ENCODE data around the gene PHOSPHO2.
"Not testable (repeated sequence)": the region's sequence is repeated elsewhere in the genome, so short reads cannot be mapped to it uniquely, and the experiment has no call there.

PHOSPHO2 gene

DNA sequence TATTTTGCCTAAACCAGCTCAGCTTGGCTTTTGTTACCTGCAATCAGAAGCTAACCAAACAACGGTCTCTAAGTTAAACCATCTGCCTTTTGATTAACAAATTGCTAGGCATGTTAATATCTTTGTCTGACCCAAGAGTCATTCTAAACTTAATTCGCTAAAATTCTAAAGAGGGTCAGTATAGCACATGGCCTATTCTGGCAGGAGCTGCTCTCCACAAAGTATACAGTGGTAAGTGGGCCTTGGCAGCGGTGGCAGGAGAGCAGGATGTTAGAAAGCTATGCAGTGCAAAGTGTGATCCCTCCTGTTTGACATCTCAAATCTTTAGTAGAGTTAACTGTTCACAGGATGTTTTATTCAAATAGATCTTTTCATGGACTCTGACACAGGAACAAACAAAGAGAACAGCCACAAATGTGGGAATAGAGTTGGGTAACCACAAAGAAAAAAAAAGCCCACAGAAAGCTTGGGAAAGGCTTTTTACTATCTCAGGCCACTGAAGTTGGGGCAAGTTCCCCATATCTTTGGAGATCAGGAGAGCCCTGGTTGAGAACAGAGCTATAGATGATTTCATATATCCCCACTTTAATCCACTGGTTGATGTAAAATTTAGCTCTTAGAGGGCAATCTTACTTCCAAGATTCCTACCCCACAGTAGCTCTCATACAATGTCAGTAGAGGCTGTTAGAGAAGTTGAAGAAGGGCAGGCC is 10.7 kb upstream of the PHOSPHO2 start:
- no peak for DNase-seq

DNA sequence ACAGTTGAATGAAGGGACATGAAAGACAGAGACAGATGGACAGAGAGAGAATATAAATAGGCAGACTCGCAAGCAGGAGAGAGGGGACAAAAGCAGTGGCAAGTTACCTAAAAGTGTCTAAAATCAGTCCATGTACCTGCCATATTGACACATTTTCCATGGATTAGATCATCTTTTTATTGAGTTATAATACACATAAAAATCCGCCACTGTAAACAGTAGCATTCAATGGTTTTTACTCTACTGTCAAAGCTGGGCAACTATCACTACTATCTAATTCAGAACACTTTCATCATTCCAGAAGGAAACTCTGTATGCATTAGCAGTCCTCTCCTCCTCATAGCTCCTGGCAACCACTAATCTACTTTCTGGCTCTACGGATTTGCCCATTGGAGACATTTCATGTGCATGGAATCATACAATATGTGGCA is 10.1 kb upstream of the PHOSPHO2 start:
- no peak for DNase-seq

DNA sequence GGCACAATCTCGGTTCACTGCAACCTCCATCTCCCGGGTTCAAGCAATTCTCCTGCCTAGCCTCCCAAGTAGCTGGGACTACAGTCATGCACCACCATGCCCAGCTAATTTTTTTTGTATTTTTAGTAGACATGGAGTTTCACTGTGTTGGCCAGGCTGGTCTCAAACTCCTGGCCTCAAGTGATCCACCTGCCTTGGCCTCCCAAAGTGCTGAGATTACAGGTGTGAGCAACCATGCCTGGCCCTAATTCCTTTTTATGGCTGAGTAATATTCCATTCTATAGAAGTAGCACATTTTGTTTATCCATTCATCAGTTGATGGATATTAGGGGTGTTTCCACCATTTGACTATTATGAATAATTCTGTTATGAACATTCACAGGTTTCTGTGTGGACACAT is 9.6 kb upstream of the PHOSPHO2 start:
- DNase-seq, result not testable (repeated sequence)

DNA sequence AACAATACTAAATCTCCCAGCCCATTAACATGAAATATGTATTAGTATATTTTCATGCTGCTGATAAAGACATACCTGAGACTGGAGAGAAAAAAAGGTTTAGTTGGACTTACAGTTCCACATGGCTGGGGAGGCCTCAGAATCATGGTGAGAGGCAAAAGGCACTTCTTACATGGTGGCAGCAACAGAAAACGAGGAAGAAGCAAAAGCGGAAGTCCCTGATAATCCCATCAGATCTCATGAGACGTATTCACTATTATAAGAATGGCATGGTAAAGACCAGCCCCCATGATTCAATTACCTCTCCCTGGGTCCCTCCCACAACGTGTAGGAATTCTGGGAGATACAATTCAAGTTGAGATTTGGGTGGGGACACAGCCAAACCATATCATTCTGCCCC is 7.4 kb upstream of the PHOSPHO2 start:
- not testable (repeated sequence) for DNase-seq

DNA sequence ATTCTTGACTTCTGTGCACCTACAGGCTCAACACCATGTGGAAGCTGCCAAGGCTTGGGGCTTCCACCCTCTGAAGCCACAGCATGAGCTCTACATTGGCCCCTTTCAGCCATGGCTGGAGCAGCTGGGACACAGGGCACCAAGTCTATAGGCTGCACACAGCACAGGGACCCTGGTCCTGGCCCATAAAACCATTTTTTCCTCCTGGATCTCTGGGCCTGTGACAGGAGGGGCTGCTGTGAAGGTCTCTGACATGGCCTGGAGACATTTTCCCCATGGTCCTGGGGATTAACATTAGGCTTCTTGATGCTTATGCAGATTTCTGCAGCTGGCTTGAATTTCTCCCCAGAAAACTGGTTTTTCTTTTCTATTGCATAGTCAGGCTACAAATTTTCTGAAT is 6.3 kb upstream of the PHOSPHO2 start:
- not testable (repeated sequence) for DNase-seq

GRCh38 chr2:169690958-169691357 is 3.3 kb upstream of the PHOSPHO2 start:
- DNase-seq, result no peak

GRCh38 chr2:169692718-169693117 is 1.6 kb upstream of the PHOSPHO2 start:
- DNase-seq, result no peak

DNA sequence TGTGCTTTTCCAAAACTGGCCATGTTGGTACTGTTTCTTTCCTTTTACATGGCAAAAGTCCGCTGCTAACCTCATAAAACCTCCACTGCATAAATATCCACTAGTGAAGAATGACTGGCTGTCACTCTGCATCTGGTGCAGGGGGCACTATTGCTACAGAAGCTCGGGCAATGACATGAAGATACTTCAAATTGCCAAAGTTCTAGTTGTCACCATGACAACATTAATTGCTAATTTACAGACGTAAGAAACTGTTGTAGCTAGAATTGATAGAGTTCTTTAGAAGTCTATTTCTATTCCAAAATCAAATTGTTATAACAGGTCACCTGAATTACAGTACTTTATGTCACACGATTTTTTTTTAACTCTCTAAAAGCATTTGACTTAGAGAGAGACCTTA is 909 bp upstream of the PHOSPHO2 start:
- DNase-seq, result no peak

DNA sequence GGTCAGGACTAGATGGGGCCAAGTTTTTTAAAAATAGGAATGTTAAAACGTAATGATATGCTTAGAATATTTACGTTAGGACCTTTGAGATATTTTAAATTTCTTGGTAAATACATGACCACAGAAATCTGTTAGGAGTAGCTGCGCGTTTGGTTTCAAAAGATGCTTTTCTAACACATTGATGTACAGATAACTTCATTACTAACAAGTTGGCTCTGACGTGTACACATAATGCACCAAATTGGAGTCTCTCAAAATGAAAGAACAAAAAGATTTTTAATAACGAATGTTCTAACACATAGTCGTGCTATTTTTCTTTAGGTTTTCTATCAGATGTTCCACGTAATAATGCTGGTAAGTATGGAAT is 608 bp downstream of the PHOSPHO2 start:
- no peak for DNase-seq

DNA sequence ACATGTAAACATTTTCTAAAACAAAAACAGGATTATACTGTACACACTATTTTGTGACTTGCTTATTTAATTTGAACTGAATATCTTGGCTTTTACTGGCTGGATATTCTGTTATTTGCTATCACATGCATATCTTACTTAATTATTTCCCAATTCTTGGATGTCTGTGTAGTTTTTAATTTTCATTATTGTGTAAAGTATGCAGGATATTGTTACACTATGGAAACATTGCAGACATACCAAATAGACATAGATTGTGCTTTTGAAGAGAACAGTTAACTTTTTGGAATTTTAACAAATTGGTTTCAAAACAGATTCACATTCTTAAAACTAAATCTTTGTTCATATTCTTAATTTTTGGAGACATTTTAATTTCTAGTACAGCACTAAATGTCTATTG is 2.1 kb downstream of the PHOSPHO2 start:
- no peak for DNase-seq

- not testable (repeated sequence) for DNase-seq
Observed at GRCh38 chr2:169699173-169699572, 4.9 kb downstream of the PHOSPHO2 start.

DNA sequence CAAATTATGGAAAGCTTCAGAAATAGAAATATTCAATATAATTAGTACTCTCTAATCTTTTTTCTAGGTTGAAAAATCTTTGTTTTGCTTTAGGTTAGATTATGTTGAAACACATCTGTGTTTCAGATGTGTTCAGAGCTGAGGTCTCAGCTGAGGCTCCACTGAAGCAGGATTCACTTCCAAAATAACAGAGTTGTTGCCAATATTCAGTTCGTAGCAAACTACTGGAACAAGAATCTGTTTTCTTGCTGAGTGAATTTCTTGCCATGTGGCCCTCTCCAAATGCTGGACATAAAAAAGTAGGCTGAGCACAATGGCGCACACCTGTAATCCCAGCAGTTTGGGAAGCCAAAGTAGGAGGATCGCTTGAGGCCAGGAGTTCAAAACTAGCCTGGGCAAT is 8.7 kb downstream of the PHOSPHO2 start:
- DNase-seq, result no peak

DNA sequence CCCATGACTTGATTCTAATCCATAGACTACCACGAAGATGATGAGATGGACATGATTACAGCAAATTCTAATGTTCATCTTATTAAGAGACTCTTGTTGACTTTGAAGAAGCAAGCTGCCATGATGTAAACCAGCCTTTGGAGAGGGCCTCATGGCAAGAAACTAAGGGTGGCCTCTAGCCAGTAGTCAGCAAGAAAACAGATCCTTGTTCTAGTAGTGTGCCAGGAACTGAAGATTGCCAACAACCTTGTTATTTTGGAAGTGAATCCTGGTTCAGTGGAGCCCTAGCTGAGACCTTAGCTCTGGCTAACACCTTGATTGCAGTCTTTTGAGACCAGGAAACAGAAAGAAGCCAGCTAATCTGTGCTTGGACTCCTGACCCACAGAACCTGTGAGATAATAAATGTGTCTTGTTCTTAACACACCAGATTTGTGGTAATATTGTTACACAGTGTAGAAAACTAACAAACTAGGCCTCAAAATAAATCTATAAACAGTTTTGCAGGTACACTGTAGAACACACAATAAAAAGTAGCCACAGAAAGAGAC is 10.0 kb downstream of the PHOSPHO2 start:
- DNase-seq, result no peak

GRCh38 chr2:169705927-169706326 is 11.7 kb downstream of the PHOSPHO2 start:
- DNase-seq, result no peak

- no peak for DNase-seq
Observed at GRCh38 chr2:169707626-169708025, 13.4 kb downstream of the PHOSPHO2 start.

DNA sequence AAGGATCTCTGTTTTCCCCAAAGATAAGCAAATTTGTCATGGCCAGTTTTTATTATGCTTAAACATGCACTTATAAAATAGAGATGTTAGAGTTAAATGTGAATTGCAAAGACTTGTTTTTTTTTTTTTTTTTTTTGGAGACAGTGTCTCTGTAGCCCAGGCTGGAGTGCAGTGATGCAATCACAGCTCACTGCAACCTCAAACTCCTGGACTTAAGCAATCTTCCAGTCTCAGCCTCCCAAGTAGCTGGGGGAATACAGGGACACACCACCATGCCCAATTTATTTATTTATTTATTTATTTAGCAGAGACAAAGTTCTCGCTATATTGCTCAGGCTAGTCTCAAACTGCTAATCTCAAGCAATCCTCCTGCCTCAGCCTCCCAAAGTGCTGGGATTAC is 15.1 kb downstream of the PHOSPHO2 start:
- DNase-seq, result no peak

DNA sequence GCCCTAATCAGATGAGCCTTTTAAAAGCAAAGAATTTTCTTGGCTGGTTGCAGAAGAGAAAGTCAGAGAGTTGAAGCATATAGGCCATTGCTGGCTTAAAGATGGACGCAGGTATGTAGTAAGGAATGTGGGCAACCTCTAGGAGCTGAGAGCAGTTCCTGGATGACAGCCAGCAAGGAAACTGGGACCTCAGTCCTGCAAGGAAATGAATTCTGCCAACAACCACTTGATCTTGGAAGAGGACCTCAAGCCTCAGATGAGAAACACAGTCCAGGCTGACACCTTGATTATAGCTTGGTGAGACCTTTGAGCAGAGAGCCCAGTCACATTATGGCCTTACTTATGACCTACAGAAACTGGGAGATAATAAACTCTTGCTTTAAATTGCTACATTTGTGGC is 15.7 kb downstream of the PHOSPHO2 start:
- no peak for DNase-seq

DNA sequence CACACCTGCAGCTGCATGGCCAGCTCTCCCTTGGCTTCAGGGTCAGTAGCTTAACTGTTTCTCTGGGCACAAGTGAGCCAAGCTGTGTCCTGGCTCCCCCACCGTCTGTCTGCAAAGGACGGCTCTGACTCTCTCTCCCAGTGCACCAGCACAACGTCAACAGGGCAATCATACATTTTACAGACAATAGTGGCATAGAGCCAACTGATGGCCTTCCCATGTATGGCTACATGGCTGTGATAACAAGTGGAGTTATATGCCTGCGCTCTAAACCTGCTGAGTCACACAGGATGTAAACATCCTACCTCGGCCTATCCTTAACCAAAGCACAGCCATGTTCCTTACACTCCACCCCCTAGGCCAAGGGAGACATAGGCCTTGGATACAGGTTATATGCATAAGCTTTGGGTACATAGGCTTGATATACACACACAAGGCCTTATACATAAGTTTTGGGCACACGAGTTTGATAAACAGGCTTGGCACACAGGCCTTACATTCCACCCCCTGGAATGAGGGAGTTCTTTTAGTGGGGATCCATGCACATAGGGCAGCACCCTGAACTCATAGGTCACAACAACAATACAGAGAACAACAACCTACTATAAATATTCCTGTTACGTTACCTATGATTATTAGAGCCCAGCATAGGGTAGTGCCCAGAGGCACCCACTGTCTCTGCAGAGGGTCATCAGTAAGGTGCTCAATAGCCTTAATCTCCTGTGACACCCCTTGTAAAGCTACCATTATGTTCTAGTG is 17.7 kb downstream of the PHOSPHO2 start:
- DNase-seq, result no peak

GRCh38 chr2:169712791-169713227 is 18.5 kb downstream of the PHOSPHO2 start:
- no peak for DNase-seq

DNA sequence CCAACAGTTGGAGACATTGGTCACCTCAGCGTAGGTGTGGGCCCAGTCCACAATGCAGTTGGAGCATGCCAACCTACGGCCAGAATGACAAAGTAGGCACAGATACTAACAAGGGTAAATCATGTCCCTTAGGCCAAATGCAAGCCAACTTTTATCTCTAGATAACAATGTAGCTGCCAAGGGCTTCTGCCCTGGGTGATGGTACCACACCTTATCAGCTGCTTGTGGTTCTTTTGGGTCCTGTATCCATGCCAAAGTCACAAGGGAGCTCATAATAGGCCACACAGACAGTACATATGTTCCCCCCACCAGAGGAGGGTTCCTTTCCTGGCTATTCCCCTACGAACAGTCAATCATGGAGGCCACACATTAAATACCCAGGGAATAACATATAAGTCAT is 19.1 kb downstream of the PHOSPHO2 start:
- DNase-seq, result no peak

DNA sequence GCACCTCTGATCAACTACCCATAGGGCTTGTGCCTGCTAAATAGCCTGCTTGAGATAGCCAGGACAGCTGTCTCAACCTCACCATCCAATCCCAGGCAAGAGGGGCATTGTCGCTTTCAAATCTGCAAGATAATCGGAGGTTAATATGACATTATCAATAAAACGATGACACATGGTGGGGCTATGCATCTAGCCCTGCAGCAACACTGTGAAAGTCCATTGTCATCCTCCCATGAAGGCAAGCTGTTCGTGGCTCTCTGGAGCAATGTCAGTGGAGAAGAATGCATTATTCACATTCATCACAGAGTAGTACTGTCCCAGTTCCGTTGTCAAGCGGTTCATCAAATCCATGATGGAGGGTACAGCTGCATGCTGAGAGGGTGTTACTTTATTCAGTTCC is 20.4 kb downstream of the PHOSPHO2 start:
- DNase-seq, result no peak

DNA sequence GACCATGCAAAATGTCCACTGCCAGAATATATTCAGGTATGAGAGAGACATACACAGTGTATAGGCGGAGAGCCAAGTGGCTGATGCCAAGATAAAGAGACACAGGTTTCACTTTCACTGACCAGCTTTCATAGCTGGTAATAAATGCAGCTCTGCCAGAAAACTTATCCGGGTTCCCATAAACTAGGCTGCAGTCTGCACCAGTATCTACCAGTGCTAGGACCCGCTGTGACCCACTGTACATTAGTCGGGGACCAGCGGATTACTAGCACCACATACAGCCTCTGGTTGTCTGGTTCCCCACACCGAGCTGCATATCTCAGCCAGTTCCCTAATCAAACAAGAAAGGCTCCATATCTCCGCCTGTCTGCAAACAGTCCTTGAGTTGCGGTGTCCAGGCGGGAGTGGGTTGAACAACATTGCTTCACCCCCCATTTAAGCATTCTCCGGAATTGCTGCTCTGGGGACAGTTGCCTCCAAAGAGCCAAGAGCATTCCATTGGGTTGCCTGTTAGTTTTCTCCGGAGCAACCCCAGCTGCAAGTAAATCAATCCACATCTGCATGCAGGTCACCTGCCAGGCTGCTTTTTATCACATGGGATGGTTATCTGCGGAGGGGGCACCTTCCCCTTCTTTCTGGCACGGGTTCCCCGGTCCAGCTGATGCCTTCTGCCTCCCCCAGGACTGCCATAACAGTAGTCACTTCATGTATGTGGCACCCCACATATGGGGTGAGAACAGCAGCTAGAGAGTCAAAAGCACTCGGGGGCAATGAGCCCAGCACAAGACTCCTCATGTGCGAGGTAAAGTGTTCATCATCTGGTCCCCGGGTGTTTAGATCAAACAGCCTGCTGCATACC is 21.3 kb downstream of the PHOSPHO2 start:
- no peak for DNase-seq
